HG02870 (cell line): ENCODE results near the gene MINAR1.

Experiments used
- ATAC-seq: cut with Tn5 transposase; IDR thresholded peaks from one replicate; pipeline ENCODE4 v1.9.1; 2021; ENCODE audit warnings: mild to moderate bottlenecking, moderate library complexity; ENCODE audit not compliant: unreplicated experiment

Gene MINAR1

DNA sequence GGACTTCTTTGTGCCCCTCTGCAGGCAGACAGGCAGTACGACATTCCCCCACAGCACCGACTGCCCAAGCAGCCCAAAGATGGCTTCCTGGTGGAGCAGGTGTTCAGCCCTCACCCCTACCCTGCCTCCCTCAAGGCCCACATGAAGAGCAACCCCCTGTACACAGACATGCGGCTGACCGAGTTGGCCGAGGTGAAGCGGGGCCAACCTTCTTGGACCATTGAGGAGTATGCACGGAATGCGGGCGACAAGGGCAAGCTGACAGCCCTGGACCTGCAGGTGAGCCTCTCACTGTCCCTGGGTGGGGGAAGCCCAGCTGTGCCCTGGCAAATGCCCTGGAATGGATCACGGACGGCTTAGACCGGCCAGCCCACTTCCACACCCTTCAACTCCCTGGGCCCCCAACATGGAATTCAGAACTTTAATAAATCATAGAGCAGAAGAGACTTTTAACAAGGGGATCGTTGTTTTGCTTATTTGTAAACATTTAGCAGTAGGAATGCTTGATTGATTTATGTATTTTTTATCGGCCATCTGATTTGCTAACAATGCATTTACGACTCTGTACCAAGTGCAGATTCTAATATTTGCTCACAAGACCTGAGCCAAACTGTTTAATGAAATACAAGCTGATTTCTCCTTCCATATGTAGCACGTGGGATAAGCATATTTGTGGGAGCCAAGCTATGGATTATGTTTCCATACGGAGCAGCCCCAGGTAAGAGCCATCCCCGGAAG is 31.1 kb downstream of the MINAR1 start:
- no peak for ATAC-seq

DNA sequence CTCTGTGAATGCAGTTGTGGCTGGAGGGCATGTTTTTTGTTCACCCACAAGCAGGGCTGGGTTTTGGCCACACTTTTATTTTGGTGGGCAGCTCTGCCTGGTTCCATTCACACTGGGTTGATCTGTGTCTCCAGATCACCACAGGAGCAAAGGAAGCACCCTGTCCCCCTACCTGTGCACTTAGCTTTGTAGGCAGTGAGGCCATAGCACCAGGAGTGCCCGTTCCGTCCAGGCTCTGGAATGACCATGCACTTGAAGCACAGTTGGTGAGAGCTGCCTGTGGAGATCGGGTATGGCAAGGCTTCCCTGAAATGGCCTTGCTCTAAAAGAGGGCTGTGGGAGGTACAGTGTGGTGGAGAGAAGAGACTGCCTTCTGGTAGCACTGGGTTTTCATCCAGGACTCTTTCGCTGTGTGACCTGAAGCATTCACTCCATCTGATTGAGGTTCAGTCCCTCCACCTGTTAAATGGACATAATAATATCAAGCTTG is 31.7 kb downstream of the MINAR1 start:
- no peak for ATAC-seq

DNA sequence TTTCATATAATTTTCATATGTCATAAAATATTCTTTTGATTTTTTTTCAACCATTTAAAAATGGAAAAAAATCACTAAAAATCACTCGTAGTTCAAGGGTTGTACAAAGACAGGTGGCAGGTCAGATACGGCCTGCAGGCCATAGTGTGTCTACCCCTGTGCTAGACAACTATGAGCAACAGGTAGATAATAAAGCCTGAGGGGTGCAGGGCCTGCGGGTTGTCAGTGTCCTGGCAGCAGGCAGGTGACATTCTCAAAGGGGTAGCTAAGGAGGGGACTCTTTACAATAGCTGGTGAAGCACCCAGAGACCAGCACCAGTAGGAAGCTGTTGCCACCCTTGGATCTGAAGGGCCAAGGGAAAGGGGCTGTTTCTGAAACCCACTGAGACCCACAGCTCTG is 34.4 kb downstream of the MINAR1 start:
- ATAC-seq, result no peak

DNA sequence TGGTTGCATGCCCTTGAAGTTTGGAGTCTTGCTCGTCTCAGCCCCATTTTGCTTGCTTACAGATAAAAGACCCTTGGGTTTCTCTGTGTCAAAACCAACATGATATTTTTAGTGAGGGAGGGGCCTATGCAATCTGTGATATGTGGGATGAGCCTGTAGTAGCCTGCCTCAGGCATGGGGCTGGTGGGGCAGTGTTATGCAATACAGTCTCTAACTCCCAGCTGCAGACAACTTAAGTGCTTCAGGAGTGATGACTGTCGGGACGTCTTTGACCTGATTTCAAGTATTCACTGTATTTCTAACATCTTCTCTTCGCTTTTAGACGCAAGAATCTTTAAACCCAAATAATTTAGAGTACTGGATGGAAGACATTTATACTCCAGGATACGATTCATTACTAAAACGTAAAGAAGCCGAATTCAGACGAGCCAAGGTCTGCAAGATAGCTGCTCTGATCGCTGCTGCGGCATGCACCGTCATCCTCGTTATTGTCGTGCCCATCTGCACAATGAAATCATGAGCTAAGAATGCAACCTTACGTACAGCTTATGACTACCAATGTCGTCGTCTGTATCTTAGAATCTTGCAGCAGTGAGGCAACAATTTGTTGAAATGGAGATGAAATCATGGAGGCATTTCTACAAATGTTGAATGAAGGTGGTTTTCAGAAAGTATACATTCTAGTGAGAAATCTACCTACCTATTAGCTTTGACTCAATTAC is 35.9 kb downstream of the MINAR1 start:
- ATAC-seq, result no peak

DNA sequence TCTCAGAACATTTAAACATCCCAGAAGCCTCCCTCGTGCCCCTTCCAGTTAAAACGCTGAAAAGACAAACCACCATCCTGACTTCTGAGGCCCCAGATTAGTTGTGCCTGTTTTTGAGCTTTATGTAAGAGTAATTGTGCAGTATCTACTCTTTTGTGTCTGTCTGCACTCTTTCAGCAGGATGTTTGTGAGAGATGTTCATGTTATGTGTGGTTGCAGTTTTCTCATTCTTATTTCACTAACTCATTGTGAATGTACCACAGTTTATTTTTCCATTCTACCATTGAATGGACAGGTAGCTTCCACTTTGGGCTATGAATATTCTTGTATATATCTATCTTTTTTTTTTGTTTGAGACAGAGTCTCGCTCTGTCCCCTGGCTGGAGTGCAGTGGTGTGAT is 40.3 kb downstream of the MINAR1 start:
- ATAC-seq, result no peak

DNA sequence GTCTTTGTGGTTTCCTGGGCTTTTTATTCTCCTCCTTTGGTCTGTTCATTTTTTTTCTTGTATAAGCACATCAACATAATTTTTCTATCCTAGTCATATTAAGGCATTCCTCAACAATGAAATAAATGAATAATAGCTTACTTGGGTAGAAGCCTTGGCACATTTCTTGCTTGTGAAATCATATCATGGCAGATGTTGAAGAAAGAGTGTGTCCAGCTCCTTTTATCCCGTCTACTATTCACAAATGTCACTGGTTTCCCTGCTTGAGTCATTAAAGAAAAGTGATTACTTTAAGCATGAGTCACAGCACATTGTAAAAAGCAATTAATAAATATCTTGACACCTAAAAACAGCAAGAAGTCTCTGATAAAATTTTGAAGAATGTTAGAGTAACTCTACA is 42.1 kb downstream of the MINAR1 start:
- no peak for ATAC-seq

DNA sequence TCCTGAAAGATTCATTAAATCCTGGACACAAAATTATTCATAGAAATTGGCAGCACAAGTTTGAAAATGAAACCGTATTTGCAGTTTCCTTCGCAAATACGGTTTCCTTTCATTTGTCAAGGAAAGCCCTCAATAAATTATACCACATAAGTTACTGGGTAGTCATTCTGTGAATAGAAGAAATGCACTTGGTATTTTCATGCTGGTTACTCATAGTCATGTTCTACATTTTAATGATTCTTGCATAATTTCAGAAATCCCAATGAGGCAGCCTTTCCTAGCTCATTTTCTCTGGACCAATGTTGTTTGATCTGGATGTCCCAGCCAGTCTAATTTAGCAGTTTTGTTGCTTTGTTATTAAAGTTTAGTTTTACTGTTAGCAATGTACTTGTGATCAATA is 43.2 kb downstream of the MINAR1 start:
- no peak for ATAC-seq

DNA sequence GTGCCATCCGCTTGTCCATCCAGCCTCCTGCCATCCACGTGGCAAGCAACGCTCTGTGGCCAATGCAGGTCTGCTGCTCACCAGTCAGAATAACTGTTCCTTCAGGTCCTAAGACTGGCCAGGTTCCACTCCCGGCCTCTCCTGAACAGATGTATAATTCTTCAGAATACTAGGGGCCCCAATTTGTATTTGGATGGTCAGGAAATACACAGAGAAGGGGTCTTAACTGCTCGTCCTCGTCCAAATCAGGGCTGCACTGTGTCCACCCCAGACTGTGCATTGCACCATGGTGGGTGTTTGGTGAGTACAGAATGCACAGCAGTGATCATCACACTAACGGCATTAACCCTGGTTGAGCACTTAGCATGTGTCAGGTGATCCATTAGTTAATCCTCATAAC is 46.0 kb downstream of the MINAR1 start:
- ATAC-seq, result no peak

DNA sequence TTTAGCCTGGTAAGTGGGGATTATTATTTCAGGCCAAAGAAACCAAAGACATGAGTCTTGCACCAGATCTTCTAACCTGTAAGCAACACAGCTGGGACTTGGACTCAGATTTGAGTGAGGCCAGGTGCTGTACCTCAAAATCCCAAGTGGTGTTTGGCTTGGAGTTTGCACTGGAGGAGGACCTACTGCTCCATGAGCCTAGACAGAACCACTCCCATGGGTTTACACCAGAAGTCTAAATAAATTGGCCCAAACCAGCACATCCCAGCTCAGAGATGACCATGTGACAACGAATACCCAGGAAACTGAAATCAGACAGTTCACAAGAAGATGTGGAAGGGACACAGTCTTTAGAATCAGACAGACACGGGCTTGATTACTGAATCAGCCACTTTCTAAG is 47.5 kb downstream of the MINAR1 start:
- no peak for ATAC-seq

DNA sequence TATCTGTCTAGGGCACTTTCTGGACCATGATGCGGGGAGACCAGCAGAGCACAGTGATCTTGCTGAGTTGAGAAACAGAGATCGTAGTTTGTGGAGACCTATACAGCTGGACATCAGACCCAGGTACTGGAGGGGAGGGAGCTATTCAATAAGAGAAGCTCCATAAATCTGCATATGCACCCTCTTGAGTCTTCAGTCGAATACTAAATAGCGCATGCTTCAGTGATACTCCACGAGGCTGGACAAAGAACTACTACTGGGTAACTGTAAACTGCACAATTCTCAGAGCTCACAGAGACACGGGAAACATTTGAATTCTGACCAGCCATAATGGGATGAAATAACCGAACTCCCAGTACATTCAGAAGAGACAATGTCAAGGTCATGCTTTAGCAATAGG is 49.7 kb downstream of the MINAR1 start:
- ATAC-seq, result no peak
